ENCODE measurements around the gene CEP350.
"Not testable (repeated sequence)": the region's sequence is repeated elsewhere in the genome, so short reads cannot be mapped to it uniquely, and the experiment has no call there.

The CEP350 gene

DNA sequence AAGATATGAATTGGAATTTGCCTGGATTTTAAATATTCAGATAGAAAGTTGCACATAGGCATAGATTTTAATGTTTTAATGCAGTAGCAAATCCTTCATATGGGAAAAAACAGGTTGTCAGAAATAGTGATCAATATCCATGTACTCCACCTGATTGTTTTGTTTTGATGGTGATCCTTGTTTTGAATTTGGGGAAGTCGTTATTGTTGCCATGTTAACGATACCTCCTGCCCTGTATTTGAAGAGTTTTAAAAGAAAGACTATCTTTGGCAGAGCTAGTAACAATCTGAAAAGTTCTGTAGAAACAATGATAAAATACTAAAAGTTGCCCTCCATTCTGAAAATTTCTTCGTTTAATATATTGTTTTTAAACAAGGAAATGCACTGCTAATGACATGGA, 1.1 kb downstream of the CEP350 start:
- DNase-seq (ENCODE audit: extremely low read depth, insufficient read length): no peak
- TF ChIP-seq, protein P1, sequence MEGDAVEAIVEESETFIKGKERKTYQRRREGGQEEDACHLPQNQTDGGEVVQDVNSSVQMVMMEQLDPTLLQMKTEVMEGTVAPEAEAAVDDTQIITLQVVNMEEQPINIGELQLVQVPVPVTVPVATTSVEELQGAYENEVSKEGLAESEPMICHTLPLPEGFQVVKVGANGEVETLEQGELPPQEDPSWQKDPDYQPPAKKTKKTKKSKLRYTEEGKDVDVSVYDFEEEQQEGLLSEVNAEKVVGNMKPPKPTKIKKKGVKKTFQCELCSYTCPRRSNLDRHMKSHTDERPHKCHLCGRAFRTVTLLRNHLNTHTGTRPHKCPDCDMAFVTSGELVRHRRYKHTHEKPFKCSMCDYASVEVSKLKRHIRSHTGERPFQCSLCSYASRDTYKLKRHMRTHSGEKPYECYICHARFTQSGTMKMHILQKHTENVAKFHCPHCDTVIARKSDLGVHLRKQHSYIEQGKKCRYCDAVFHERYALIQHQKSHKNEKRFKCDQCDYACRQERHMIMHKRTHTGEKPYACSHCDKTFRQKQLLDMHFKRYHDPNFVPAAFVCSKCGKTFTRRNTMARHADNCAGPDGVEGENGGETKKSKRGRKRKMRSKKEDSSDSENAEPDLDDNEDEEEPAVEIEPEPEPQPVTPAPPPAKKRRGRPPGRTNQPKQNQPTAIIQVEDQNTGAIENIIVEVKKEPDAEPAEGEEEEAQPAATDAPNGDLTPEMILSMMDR (IDR thresholded peaks at IDR 0.05; ENCODE audit: insufficient read depth, low read length, poor library complexity, severe bottlenecking): no peak
- peak overlapping the region; percentile 96 for H3K4me3 ChIP-seq (replicated peaks; ENCODE audit: low read depth, low read length)

DNA sequence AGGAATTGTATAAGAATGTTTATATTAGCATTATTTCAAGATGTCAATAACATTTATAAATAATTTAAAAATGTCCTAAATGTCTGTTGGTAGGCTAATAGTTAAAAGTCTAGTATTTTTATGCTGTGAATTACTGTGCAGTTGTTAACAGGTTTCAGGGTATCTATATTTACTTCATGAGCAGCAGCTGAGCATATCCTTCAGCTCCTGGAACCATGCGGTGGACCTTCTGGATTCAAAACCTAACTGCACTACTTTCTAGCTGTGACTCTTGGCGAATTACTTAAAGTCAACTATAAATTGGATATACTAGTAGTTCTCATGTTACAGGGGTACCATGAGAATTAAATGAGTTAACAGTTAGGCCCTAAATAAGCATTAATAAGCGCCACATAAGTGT, 3.7 kb downstream of the CEP350 start:
- H3K36me3 ChIP-seq (ENCODE audit: control insufficient read depth, insufficient read depth, low read length): no peaks in the 10 kb centered on the region
- no peak for DNase-seq (ENCODE audit: extremely low read depth, insufficient read length)
- no peak overlapping the region for H3K4me3 ChIP-seq (replicated peaks; ENCODE audit: low read depth, low read length)
- TF ChIP-seq, protein P1 (IDR thresholded peaks at IDR 0.05; ENCODE audit: insufficient read depth, low read length, poor library complexity, severe bottlenecking): no peak
- H3K27me3 ChIP-seq (replicated peaks; ENCODE audit: control insufficient read depth, insufficient read depth, low read length): no peaks in the 10 kb centered on the region

More for the DNA sequence above, 1.1 kb downstream of the CEP350 start:
- Histone ChIP-seq H3K27me3 (replicated peaks; ENCODE audit: control insufficient read depth, insufficient read depth, low read length) (no peaks in the 10 kb centered on the region), H3K36me3 (ENCODE audit: control insufficient read depth, insufficient read depth, low read length) (no peaks in the 10 kb centered on the region)

DNA sequence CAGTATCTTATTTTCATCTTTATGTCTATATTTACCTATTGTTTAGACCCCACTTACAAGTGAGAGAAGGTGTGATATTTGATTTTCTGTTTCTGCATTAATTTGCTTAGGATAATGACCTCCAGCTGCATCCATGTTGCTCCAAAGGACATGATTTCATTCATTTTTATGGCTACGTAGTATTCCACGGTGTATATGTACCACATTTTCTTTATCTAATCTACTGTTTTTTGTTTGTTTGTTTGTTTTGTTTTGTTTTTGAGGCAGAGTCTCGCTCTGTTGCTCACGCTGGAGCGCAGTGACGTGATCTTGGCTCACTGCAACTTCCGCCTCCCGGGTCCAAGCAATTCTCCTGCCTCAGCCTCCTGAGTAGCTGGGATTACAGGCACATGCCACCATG, 7.6 kb downstream of the CEP350 start:
- H3K36me3 ChIP-seq (ENCODE audit: control insufficient read depth, insufficient read depth, low read length); H3K27me3 ChIP-seq (replicated peaks; ENCODE audit: control insufficient read depth, insufficient read depth, low read length); H3K4me3 ChIP-seq (replicated peaks; ENCODE audit: low read depth, low read length); DNase-seq (ENCODE audit: extremely low read depth, insufficient read length): not testable (repeated sequence)

DNA sequence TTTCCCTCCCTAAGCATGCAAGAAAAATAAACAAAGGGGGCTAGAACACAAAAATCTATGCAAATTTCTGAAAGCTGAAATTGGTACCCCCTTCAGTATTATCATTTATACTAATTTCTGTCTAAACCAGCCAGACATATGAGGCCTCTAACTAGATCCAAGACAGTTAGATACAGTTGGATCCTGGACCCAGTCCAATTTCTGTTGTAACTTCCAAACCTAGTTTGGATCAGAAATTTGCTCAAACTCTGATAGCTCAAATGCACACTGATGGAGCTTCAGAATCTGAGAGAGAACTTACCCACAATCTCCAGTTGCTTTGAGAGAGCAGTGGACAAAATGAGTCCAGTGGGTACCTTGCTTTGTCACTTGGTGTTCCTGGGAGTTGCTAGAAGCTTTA, 11.9 kb downstream of the CEP350 start:
- no peaks in the 10 kb centered on the region for H3K36me3 ChIP-seq (ENCODE audit: control insufficient read depth, insufficient read depth, low read length)
- TF ChIP-seq, protein P1 (IDR thresholded peaks at IDR 0.05; ENCODE audit: insufficient read depth, low read length, poor library complexity, severe bottlenecking): no peak

DNA sequence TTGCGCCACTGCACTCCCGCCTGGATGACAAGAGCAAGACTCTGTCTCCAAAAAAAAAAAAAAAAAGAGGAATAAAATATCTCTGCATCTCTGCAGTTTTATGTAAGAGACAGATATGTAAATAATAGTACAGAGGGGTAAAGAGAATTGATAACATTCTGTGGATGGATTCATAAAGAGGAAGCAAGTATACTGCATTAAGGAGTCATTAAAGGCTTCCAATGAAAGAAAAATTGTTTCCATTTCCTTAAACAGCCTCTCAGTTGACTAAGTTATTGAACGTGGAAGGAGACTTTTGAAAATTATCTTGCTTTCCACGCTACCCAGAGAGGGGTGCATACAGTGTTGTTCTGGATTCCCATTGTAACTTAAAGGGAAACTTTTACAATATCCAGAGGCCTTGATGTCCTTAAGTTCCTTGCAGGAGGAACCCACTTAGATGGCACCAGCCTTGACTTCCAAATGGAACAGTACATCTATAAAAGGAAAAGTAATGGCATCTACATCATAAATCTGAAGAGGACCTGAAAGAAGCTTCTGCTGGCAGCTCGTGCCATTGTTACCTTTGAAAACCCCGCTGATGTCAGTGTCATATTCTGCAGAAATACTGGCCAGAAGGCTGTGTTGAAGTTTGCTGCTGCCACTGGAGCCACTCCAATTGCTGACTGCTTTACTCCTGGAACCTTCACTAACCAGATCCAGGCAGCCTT, 13.8 kb downstream of the CEP350 start:
- TF ChIP-seq, protein P1 (IDR thresholded peaks at IDR 0.05; ENCODE audit: insufficient read depth, low read length, poor library complexity, severe bottlenecking): no peak
- H3K4me3 ChIP-seq (replicated peaks; ENCODE audit: low read depth, low read length): no peak overlapping the region
- H3K36me3 ChIP-seq (ENCODE audit: control insufficient read depth, insufficient read depth, low read length): no peaks in the 10 kb centered on the region
- DNase-seq (ENCODE audit: extremely low read depth, insufficient read length): no peak
- no peaks in the 10 kb centered on the region for H3K27me3 ChIP-seq (replicated peaks; ENCODE audit: control insufficient read depth, insufficient read depth, low read length)

More for the DNA sequence above, 11.9 kb downstream of the CEP350 start:
- no peak for DNase-seq (ENCODE audit: extremely low read depth, insufficient read length)
- no peak overlapping the region for H3K4me3 ChIP-seq (replicated peaks; ENCODE audit: low read depth, low read length)
- H3K27me3 ChIP-seq (replicated peaks; ENCODE audit: control insufficient read depth, insufficient read depth, low read length): no peaks in the 10 kb centered on the region

DNA sequence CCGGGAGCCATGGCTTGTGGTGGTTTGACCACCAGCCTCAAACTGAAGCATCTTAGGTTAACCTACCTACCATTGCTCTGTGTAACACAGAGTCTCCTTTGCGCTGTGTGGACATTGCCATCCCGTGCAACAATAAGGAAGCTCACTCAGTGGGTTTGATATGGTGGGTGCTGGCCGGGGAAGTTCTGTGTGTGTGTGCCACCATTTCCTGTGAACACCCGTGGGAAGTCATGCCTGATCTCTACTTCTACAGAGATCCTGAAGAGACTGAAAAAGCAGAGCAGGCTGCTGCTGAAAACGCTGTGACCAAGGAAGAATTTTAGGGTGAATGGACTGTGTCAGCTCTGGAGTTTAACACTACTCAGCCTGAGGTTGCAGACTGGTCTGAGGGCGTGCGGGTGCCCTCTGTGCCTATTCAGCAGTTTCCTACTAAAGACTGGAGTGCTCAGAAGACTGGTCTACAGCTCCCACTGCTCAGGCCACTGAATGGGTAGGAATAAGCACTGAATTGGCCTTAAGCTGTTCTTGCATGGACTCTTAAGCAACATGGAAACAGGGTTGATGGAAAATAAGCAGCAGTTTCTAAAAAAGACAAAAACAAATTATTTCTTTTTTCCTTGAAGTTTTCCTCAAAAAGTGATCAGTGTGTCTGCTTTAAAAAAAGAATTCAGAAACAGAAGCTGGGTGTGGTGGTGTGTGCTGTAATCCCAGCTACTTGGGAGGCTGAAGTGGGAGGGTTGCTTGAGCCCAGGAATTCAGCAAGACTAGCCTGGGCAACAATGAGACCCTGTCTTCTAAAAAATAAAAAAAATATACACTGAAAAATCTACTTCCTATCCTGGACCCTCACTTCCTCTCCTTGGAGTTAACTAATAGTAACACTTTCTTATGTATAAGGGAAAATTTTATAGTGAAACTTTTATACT, 14.6 kb downstream of the CEP350 start:
- TF ChIP-seq, protein P1 (IDR thresholded peaks at IDR 0.05; ENCODE audit: insufficient read depth, low read length, poor library complexity, severe bottlenecking): no peak
- Histone ChIP-seq H3K27me3 (replicated peaks; ENCODE audit: control insufficient read depth, insufficient read depth, low read length) (no peaks in the 10 kb centered on the region), H3K4me3 (replicated peaks; ENCODE audit: low read depth, low read length) (no peak overlapping the region), H3K36me3 (ENCODE audit: control insufficient read depth, insufficient read depth, low read length) (no peaks in the 10 kb centered on the region)
- no peak for DNase-seq (ENCODE audit: extremely low read depth, insufficient read length)
